HEK293 (cell line): Measurements from ENCODE around the gene PCSK5.

Experiments
- CTCF ChIA-PET: fragments of 350-600 bp; formaldehyde crosslinking; extraction: SDS; loops from one replicate; lab custom pipeline; 2021; ENCODE audit warnings: antibody characterized with exemption; lab: Yijun Ruan, JAX
- POLR2A ChIA-PET: fragments of 300-600 bp; formaldehyde crosslinking; extraction: SDS; loops from one replicate; lab custom pipeline; 2020; ENCODE audit warnings: antibody characterized with exemption, inconsistent platforms; lab: Yijun Ruan, JAX
- H3K27ac ChIP-seq: fragments of 200-500 bp; sonication (Bioruptor generic); 2 replicates; pipeline ENCODE4 v1.5.1; 2014; ENCODE audit warnings: low read depth, low read length, control low read depth, inconsistent platforms; ENCODE audit errors: extremely low read depth
- H3K36me3 ChIP-seq, 2 experiments: fragments of 200-500 bp in 1 of 2; sonication (Bioruptor generic) in 1 of 2; 1 replicate in 1 of 2; 2 replicates in 1 of 2; pipeline ENCODE4 v1.5.1; 2014 to 2017; ENCODE audit warnings: inconsistent platforms in 2 of 2, low read length in 2 of 2; ENCODE audit not compliant: control insufficient read depth in 2 of 2, insufficient read depth in 1 of 2
- H3K4me1 ChIP-seq: fragments of 200-500 bp; sonication (Bioruptor generic); 2 replicates; pipeline ENCODE4 v1.5.1; 2014; ENCODE audit warnings: mild to moderate bottlenecking, low read length, inconsistent platforms; ENCODE audit not compliant: control insufficient read depth, insufficient read depth
- H3K4me3 ChIP-seq: 2 replicates; pipeline ENCODE4 v1.5.1; 2011; ENCODE audit warnings: low read depth, mild to moderate bottlenecking, control low read depth, low read length, moderate library complexity
- H3K9me3 ChIP-seq: fragments of 200-500 bp; sonication (Bioruptor generic); 2 replicates; pipeline ENCODE4 v1.5.1; 2014; ENCODE audit warnings: low read depth, low read length, inconsistent platforms; ENCODE audit not compliant: control insufficient read depth, insufficient read depth
- GLI4 ChIP-seq: fragments of 450-650 bp; formaldehyde crosslinking; IDR thresholded peaks from 2 replicates; pipeline ENCODE4 v1.5.1; 2016; ENCODE audit warnings: missing biosample characterization, missing genetic modification characterization
- ZNF274 ChIP-seq, 2 experiments: fragments of 200-500 bp in 1 of 2; fragments of 450-650 bp in 1 of 2; sonication (Bioruptor generic) in 1 of 2; formaldehyde crosslinking in 1 of 2; IDR thresholded peaks; 2 replicates each; pipeline versions ENCODE4 v1.5.1 to v1.6.1; 2014 to 2016; ENCODE audit warnings: borderline replicate concordance in 1 of 2, inconsistent platforms in 1 of 2, low read length in 1 of 2, missing biosample characterization in 1 of 2, missing genetic modification characterization in 1 of 2
- ZNF292 ChIP-seq: fragments of 450-650 bp; formaldehyde crosslinking; IDR thresholded peaks from 2 replicates; pipeline ENCODE4 v1.5.1; 2016; ENCODE audit warnings: low read depth, missing biosample characterization, missing genetic modification characterization, borderline replicate concordance
- ZNF302 ChIP-seq: fragments of 450-650 bp; formaldehyde crosslinking; IDR thresholded peaks from 2 replicates; pipeline ENCODE4 v1.5.1; 2016; ENCODE audit warnings: missing biosample characterization, missing genetic modification characterization, low read depth
- ZNF335 ChIP-seq: fragments of 450-650 bp; formaldehyde crosslinking; conservative IDR thresholded peaks from 2 replicates; pipeline ENCODE4 v1.5.1; 2016; ENCODE audit warnings: missing biosample characterization, missing genetic modification characterization
- ZNF426 ChIP-seq: fragments of 450-650 bp; formaldehyde crosslinking; IDR thresholded peaks from 2 replicates; pipeline ENCODE4 v1.5.1; 2017; ENCODE audit warnings: missing biosample characterization, missing genetic modification characterization, mild to moderate bottlenecking, inconsistent platforms, moderate library complexity
- TF ChIP-seq, protein P1 (sequence below): fragments of 450-650 bp; formaldehyde crosslinking; IDR thresholded peaks from 2 replicates; pipeline ENCODE4 v1.5.1; 2016; ENCODE audit warnings: missing biosample characterization, missing genetic modification characterization
- TF ChIP-seq, protein P2 (sequence below): fragments of 450-650 bp; formaldehyde crosslinking; IDR thresholded peaks from 2 replicates; pipeline ENCODE4 v1.5.1; 2016; ENCODE audit warnings: missing biosample characterization, missing genetic modification characterization
- TF ChIP-seq, protein P3 (sequence below): fragments of 450-650 bp; formaldehyde crosslinking; IDR thresholded peaks from 2 replicates; pipeline ENCODE4 v1.5.1; 2016; ENCODE audit warnings: missing biosample characterization, missing genetic modification characterization, low read depth
- TF ChIP-seq, protein P4 (sequence below): fragments of 450-650 bp; formaldehyde crosslinking; IDR thresholded peaks from 2 replicates; pipeline ENCODE4 v1.5.1; 2016; ENCODE audit warnings: missing biosample characterization, missing genetic modification characterization, borderline replicate concordance
- TF ChIP-seq, protein P5 (sequence below): fragments of 450-650 bp; formaldehyde crosslinking; IDR thresholded peaks from 2 replicates; pipeline ENCODE4 v1.5.1; 2016; ENCODE audit warnings: missing biosample characterization, missing genetic modification characterization

Gene PCSK5

DNA sequence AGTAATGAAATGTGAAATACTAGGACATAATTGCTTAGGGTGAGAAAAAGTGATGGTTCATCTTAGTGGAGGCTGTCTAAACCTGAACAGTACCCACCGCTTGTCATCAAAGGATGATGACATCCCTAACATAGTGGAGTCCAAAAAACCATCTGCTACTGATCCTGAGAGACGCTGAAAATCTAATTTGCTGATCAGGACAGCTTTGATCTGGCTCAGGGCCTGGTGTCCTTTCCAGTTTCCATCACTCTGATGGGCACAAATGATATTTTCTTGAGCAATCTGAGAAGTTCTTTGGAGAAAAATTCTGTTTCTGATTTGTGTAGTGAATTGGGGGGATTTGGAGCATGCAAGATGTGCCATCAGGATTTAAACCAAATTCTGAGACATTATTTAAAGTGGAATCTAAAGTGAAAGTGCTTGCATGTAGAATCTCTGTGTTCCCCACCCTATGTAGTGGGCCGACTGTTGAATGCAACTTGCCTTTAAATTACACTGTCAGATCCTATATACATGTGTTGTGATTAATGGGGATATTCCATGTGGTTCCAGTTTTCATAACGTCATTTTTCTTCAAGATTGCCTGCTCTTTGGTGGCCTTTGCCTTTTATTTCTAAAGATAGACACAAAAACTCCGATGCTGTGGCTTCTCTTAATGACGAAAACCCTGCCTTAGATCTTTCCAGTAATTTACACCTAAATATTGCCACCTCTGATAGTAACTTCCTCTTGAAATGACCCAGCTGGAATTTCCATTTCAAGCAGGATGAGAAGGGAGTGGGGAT is 213.2 kb downstream of the PCSK5 start:
- H3K4me1 ChIP-seq: no peaks in the 10 kb centered on the region
- H3K27ac ChIP-seq: no peak overlapping the region
- CTCF ChIA-PET: interaction anchor here (0.6 to 1.2 kb wide), 2 partner anchors 42 to 407 kb away, joined by 3 read pairs; no protein-coding TSS in a partner anchor
- H3K4me3 ChIP-seq: no peak overlapping the region
- no peaks in the 10 kb centered on the region for H3K9me3 ChIP-seq
- TF ChIP-seq, protein P1, sequence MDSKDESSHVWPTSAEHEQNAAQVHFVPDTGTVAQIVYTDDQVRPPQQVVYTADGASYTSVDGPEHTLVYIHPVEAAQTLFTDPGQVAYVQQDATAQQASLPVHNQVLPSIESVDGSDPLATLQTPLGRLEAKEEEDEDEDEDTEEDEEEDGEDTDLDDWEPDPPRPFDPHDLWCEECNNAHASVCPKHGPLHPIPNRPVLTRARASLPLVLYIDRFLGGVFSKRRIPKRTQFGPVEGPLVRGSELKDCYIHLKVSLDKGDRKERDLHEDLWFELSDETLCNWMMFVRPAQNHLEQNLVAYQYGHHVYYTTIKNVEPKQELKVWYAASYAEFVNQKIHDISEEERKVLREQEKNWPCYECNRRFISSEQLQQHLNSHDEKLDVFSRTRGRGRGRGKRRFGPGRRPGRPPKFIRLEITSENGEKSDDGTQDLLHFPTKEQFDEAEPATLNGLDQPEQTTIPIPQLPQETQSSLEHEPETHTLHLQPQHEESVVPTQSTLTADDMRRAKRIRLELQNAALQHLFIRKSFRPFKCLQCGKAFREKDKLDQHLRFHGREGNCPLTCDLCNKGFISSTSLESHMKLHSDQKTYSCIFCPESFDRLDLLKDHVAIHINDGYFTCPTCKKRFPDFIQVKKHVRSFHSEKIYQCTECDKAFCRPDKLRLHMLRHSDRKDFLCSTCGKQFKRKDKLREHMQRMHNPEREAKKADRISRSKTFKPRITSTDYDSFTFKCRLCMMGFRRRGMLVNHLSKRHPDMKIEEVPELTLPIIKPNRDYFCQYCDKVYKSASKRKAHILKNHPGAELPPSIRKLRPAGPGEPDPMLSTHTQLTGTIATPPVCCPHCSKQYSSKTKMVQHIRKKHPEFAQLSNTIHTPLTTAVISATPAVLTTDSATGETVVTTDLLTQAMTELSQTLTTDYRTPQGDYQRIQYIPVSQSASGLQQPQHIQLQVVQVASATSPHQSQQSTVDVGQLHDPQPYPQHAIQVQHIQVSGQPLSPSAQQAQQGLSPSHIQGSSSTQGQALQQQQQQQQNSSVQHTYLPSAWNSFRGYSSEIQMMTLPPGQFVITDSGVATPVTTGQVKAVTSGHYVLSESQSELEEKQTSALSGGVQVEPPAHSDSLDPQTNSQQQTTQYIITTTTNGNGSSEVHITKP (tag by site-specific recombination): no peak
- TF ChIP-seq ZNF335 (tag by site-specific recombination) (no peak), ZNF292 (no peak), ZNF274 (IDR thresholded peaks at IDR 0.05; ENCODE audit: low read length) (no peak), ZNF274 (tag by site-specific recombination; IDR thresholded peaks at IDR 0.05; ENCODE audit: borderline replicate concordance) (no peak), ZNF302 (no peak), GLI4 (tag by site-specific recombination) (no peak), ZNF426 (tag by site-specific recombination) (no peak)
- TF ChIP-seq, protein P2, sequence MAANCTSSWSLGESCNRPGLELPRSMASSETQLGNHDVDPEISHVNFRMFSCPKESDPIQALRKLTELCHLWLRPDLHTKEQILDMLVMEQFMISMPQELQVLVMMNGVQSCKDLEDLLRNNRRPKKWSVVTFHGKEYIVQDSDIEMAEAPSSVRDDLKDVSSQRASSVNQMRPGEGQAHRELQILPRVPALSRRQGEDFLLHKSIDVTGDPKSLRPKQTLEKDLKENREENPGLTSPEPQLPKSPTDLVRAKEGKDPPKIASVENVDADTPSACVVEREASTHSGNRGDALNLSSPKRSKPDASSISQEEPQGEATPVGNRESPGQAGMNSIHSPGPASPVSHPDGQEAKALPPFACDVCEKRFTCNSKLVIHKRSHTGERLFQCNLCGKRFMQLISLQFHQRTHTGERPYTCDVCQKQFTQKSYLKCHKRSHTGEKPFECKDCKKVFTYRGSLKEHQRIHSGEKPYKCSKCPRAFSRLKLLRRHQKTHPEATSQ (tag by site-specific recombination): no peak
- TF ChIP-seq, protein P3, sequence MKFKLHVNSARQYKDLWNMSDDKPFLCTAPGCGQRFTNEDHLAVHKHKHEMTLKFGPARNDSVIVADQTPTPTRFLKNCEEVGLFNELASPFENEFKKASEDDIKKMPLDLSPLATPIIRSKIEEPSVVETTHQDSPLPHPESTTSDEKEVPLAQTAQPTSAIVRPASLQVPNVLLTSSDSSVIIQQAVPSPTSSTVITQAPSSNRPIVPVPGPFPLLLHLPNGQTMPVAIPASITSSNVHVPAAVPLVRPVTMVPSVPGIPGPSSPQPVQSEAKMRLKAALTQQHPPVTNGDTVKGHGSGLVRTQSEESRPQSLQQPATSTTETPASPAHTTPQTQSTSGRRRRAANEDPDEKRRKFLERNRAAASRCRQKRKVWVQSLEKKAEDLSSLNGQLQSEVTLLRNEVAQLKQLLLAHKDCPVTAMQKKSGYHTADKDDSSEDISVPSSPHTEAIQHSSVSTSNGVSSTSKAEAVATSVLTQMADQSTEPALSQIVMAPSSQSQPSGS (tag by site-specific recombination): no peak
- TF ChIP-seq, protein P4, sequence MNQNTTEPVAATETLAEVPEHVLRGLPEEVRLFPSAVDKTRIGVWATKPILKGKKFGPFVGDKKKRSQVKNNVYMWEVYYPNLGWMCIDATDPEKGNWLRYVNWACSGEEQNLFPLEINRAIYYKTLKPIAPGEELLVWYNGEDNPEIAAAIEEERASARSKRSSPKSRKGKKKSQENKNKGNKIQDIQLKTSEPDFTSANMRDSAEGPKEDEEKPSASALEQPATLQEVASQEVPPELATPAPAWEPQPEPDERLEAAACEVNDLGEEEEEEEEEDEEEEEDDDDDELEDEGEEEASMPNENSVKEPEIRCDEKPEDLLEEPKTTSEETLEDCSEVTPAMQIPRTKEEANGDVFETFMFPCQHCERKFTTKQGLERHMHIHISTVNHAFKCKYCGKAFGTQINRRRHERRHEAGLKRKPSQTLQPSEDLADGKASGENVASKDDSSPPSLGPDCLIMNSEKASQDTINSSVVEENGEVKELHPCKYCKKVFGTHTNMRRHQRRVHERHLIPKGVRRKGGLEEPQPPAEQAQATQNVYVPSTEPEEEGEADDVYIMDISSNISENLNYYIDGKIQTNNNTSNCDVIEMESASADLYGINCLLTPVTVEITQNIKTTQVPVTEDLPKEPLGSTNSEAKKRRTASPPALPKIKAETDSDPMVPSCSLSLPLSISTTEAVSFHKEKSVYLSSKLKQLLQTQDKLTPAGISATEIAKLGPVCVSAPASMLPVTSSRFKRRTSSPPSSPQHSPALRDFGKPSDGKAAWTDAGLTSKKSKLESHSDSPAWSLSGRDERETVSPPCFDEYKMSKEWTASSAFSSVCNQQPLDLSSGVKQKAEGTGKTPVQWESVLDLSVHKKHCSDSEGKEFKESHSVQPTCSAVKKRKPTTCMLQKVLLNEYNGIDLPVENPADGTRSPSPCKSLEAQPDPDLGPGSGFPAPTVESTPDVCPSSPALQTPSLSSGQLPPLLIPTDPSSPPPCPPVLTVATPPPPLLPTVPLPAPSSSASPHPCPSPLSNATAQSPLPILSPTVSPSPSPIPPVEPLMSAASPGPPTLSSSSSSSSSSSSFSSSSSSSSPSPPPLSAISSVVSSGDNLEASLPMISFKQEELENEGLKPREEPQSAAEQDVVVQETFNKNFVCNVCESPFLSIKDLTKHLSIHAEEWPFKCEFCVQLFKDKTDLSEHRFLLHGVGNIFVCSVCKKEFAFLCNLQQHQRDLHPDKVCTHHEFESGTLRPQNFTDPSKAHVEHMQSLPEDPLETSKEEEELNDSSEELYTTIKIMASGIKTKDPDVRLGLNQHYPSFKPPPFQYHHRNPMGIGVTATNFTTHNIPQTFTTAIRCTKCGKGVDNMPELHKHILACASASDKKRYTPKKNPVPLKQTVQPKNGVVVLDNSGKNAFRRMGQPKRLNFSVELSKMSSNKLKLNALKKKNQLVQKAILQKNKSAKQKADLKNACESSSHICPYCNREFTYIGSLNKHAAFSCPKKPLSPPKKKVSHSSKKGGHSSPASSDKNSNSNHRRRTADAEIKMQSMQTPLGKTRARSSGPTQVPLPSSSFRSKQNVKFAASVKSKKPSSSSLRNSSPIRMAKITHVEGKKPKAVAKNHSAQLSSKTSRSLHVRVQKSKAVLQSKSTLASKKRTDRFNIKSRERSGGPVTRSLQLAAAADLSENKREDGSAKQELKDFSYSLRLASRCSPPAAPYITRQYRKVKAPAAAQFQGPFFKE (tag by site-specific recombination): no peak
- TF ChIP-seq, protein P5, sequence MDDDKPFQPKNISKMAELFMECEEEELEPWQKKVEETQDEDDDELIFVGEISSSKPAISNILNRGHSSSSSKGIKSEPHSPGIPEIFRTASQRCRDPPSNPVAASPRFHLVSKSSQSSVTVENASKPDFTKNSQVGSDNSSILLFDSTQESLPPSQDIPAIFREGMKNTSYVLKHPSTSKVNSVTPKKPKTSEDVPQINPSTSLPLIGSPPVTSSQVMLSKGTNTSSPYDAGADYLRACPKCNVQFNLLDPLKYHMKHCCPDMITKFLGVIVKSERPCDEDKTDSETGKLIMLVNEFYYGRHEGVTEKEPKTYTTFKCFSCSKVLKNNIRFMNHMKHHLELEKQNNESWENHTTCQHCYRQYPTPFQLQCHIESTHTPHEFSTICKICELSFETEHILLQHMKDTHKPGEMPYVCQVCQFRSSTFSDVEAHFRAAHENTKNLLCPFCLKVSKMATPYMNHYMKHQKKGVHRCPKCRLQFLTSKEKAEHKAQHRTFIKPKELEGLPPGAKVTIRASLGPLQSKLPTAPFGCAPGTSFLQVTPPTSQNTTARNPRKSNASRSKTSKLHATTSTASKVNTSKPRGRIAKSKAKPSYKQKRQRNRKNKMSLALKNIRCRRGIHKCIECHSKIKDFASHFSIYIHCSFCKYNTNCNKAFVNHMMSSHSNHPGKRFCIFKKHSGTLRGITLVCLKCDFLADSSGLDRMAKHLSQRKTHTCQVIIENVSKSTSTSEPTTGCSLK (tag by site-specific recombination): no peak
- TF ChIP-seq, all 188 proteins: peak for 0
- peaks cover 0 to 21% of the 10 kb centered on the region in 2 experiments; a peak in 1 of 3 replicates for H3K36me3 ChIP-seq
- POLR2A ChIA-PET: no interaction called here
